HepG2 (cell line): Measurements from ENCODE around the gene SLC4A8. TPM values are rescaled to one million over a fixed set of nuclear protein-coding genes. Genes with fewer than 3 reads are reported as not detected.

Experiments
- CHD4 ChIP-seq: fragments of 200-600 bp; sonication (generic); IDR thresholded peaks from 2 replicates; pipeline ENCODE4 v1.7.0; 2017; ENCODE audit warnings: mild to moderate bottlenecking, low read length, borderline replicate concordance
- SNAI1 ChIP-seq: sonication (generic); formaldehyde crosslinking; IDR thresholded peaks from 2 replicates; pipeline ENCODE4 v1.5.0; 2020; ENCODE audit warnings: mild to moderate bottlenecking, missing genetic modification reagents, borderline replicate concordance
- SNRNP70 ChIP-seq: fragments of 200-400 bp; formaldehyde crosslinking; IDR thresholded peaks from 2 replicates; pipeline ENCODE4 v1.6.1; 2017; ENCODE audit warnings: mild to moderate bottlenecking, low read depth, low read length, moderate library complexity
- ZNF331 ChIP-seq: sonication (generic); formaldehyde crosslinking; IDR thresholded peaks from 2 replicates; pipeline ENCODE4 v1.4.0; 2020; ENCODE audit warnings: missing genetic modification reagents
- ZNF619 ChIP-seq: sonication (generic); formaldehyde crosslinking; IDR thresholded peaks from 2 replicates; pipeline ENCODE4 v1.4.0; 2020; ENCODE audit warnings: mild to moderate bottlenecking, missing genetic modification reagents
- ZNF709 ChIP-seq: sonication (generic); formaldehyde crosslinking; IDR thresholded peaks from 2 replicates; pipeline ENCODE4 v1.5.0; 2020; ENCODE audit warnings: mild to moderate bottlenecking, missing genetic modification reagents
- polyA plus RNA-seq, 8 experiments: library from polyadenylated mRNA; depleted of rRNA in 3 of 8; stranded (reverse) in 7 of 8; unstranded in 1 of 8; fragments of >200 nt; fragmentation: Illumina TruSeq in 4 of 8; extraction: Trizol in 4 of 8; gene quantifications; 2 replicates each; pipeline versions ENCODE4 v1.2.1 to v1.2.3, GENCODE V29; 2011 to 2016; ENCODE audit warnings: low read depth in 4 of 8, missing spikeins in 1 of 8, mixed read lengths in 1 of 8; ENCODE audit not compliant: insufficient read depth in 1 of 8
- total RNA-seq, 5 experiments: library from RNA; depleted of rRNA; stranded (reverse); fragments of >200 nt; fragmentation: Illumina TruSeq; extraction: Trizol; gene quantifications; 2 replicates each; pipeline ENCODE4 v1.2.3, GENCODE V29; 2016; ENCODE audit warnings: low read depth in 1 of 5
- TF ChIP-seq, protein P1 (sequence below): sonication (generic); formaldehyde crosslinking; IDR thresholded peaks from 2 replicates; pipeline ENCODE4 v1.9.0; 2021; ENCODE audit warnings: missing genetic modification reagents, mild to moderate bottlenecking, borderline replicate concordance
- TF ChIP-seq, protein P2 (sequence below): sonication (generic); formaldehyde crosslinking; conservative IDR thresholded peaks from 2 replicates; pipeline ENCODE4 v1.4.0; 2020; ENCODE audit warnings: missing genetic modification reagents

SLC4A8 gene
- total and polyA plus RNA-seq, 2 of the 13 experiments (the other 11 are each of a cell fraction or from before 2014, with no cell fraction given) = under 0.01 to 0.07 TPM

DNA sequence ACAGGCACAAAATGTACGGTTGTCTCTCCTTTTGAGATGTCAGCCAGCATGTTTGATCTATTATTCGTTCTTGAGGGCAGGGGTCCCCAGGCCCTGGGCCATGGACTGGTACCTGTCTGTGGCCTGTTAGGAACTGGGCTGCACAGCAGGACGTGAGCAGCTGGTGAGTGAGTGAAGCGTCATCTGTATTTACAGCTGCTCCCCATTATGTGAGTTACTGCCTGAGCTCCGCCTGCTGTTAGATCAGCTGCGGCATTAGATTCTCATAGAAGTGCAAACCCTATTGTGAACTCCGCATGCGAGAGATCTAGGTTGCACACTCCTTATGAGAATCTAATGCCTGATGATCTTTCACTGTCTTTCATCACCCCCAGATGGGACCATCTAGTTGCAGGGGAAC, 125.0 kb downstream of the SLC4A8 start (continued):
- TF ChIP-seq CHD4 (no peak), SNAI1 (CRISPR knock-in tag) (no peak), SNRNP70 (no peak), ZNF709 (CRISPR knock-in tag) (no peak), ZNF331 (CRISPR knock-in tag) (no peak), ZNF619 (CRISPR knock-in tag) (no peak)
- TF ChIP-seq, protein P1, sequence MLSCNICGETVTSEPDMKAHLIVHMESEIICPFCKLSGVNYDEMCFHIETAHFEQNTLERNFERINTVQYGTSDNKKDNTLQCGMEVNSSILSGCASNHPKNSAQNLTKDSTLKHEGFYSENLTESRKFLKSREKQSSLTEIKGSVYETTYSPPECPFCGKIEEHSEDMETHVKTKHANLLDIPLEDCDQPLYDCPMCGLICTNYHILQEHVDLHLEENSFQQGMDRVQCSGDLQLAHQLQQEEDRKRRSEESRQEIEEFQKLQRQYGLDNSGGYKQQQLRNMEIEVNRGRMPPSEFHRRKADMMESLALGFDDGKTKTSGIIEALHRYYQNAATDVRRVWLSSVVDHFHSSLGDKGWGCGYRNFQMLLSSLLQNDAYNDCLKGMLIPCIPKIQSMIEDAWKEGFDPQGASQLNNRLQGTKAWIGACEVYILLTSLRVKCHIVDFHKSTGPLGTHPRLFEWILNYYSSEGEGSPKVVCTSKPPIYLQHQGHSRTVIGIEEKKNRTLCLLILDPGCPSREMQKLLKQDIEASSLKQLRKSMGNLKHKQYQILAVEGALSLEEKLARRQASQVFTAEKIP (CRISPR knock-in tag) = no peak
- TF ChIP-seq, protein P2, sequence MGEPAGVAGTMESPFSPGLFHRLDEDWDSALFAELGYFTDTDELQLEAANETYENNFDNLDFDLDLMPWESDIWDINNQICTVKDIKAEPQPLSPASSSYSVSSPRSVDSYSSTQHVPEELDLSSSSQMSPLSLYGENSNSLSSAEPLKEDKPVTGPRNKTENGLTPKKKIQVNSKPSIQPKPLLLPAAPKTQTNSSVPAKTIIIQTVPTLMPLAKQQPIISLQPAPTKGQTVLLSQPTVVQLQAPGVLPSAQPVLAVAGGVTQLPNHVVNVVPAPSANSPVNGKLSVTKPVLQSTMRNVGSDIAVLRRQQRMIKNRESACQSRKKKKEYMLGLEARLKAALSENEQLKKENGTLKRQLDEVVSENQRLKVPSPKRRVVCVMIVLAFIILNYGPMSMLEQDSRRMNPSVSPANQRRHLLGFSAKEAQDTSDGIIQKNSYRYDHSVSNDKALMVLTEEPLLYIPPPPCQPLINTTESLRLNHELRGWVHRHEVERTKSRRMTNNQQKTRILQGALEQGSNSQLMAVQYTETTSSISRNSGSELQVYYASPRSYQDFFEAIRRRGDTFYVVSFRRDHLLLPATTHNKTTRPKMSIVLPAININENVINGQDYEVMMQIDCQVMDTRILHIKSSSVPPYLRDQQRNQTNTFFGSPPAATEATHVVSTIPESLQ (CRISPR knock-in tag) = no peak

Other genes starting within 250 kb of the SLC4A8 start
- 0.41 and 0.51 TPM in 2 replicates for gene POU6F1, start 206.8 kb upstream of the SLC4A8 start, total RNA-seq (2016; rRNA removed; fragmentation: Illumina TruSeq; extraction: Trizol)
- 0.48 and 1.4 TPM in 2 replicates for gene POU6F1, start 206.8 kb upstream of the SLC4A8 start, polyA plus RNA-seq (2011; rRNA removed)
- 64.5 and 84.2 TPM in 2 replicates for gene DAZAP2, start 186.0 kb upstream of the SLC4A8 start, total RNA-seq (2016; rRNA removed; fragmentation: Illumina TruSeq; extraction: Trizol)
- 222 and 258 TPM in 2 replicates for gene DAZAP2, start 186.0 kb upstream of the SLC4A8 start, polyA plus RNA-seq (2011; rRNA removed)
- gene SMAGP, start 154.4 kb upstream of the SLC4A8 start, total RNA-seq (2016; rRNA removed; fragmentation: Illumina TruSeq; extraction: Trizol) = 9.2 and 9.4 TPM in 2 replicates
- 9.0 and 9.2 TPM in 2 replicates for gene SMAGP, start 154.4 kb upstream of the SLC4A8 start, polyA plus RNA-seq (2011; rRNA removed)
- not detected in 2 replicates for gene BIN2, start 100.7 kb upstream of the SLC4A8 start, total RNA-seq (2016; rRNA removed; fragmentation: Illumina TruSeq; extraction: Trizol)
- not detected in 2 replicates for gene BIN2, start 100.7 kb upstream of the SLC4A8 start, polyA plus RNA-seq (2011; rRNA removed)
- not detected in 2 replicates for gene CELA1, start 78.2 kb upstream of the SLC4A8 start, total RNA-seq (2016; rRNA removed; fragmentation: Illumina TruSeq; extraction: Trizol)
- not detected in 2 replicates for gene CELA1, start 78.2 kb upstream of the SLC4A8 start, polyA plus RNA-seq (2011; rRNA removed)
- 0.87 and 1.1 TPM in 2 replicates for gene GALNT6, start 33.4 kb upstream of the SLC4A8 start, total RNA-seq (2016; rRNA removed; fragmentation: Illumina TruSeq; extraction: Trizol)
- gene GALNT6, start 33.4 kb upstream of the SLC4A8 start, polyA plus RNA-seq (2011; rRNA removed) = 0.78 and 1.0 TPM in 2 replicates
- 0.46 and 1.4 TPM in 2 replicates for gene SCN8A, start 166.4 kb downstream of the SLC4A8 start, total RNA-seq (2016; rRNA removed; fragmentation: Illumina TruSeq; extraction: Trizol)
- 0.57 and 0.84 TPM in 2 replicates for gene SCN8A, start 166.4 kb downstream of the SLC4A8 start, polyA plus RNA-seq (2011; rRNA removed)